ENCODE measurements around the gene NAT8L.
A peak's percentile ranks its signal among the peaks of the same experiment; 100 is the strongest.

NAT8L gene

DNA sequence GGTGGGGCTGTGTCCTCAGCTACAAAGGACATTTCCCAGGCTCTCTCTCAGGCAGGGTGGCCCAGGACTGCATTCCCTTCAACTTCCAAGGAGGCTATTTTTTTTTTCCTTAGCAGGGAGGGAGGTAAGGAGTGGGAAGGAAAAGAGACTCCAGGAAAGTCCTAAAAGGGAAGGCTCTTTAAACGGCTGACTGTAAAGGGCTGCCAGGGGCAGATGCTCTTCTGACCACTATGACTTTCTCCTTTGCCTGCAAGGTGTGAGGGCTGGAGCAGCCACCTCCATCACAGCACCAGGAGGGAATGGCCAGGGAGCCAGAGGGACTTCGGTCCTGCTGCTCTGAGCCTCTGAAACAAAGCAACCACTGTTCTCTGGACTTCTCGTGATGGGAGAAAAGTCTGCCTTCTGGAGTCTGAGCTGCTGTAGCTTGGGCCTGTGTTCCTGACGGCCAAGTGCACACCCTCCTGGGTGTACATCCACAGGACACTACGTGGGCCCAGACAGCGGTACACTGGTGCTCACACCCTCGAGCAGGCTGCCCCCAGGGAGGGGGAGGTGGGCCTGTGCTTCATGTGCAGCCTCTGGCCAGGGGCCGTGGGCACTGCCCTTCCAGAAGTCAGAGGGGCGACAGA is 17.9 kb downstream of the NAT8L start:
- DNase-seq = no peak

DNA sequence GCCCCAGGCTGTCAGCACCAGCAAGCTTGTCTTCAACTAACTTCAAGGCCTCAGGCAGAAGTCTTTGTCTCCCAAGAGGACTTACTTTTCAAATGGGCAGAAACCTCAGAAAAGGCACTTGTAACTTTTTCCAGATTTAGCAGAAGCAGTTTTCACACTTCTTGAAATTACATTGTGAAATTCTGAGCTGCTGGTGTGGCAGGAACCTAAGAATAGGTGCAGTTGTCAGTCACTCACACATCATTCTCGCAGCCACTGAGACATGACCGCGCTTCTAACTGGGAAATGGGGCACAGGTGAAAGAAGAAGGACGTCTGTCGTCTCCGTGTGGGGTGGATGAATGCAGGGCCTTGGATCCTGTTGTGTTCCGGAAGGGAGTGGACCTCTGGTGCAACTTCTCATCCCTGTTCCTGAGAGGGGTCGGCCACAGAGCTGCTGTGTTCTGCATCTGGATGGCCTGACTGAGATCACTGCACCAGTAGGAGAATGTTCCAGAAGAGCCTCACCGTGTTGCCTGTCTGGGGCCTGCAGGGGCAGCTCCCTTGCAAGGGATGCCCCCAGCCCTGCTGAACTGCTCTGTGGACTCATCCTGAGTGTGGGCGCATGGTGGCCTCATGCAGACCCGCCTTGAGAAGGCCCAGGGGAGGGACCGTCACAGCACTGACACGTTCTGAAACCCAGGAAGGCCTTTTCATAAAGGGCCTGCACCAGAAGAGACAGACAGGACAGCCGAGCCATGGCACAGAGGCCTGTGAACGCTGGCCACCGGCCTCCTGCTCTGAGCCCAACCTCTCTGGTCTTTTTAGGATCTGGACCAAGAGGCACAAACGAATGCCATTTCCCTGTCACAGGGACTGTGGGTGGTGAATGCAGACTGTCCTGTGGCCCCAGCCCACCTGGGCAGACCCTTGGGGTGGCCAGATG is 18.7 kb downstream of the NAT8L start:
- no peak for DNase-seq

DNA sequence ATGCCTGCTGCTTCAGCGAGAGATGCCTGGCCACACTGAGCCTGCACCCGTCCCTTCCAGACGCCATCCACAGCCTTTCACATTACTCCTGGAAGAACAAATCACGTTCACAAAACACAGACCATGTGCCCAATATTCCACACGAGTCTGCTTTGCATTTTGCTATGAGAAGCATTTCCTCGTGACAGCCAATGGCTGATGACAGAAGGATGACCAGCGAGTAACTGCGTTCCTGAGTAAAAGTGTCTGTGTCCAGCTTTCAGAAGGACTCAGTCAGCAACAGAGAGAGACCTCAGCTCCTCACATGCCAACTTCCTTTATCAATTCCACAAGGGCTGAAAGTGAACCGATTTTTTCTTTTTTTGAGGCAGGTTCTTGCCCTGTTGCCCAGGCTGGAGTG is 19.5 kb downstream of the NAT8L start:
- no peak for DNase-seq

DNA sequence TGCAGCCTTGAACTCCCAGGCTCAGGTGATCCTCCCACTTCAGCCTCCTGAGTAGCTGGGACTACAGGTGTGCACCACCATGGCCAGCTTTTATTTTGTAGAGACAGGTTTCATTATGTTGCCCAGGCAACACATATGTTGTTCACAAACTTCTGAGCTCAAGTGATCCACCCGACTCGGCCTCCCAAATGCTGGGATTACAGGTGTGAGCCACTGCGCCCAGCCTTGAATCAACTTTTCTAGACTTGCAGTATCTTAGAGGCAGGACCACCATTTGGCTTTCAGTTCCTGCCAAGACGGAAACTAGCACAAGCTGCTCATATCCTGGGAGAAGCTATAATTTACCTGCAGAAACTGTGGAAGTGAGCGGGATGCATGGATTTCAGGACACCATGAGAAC is 19.9 kb downstream of the NAT8L start:
- no peak for DNase-seq

DNA sequence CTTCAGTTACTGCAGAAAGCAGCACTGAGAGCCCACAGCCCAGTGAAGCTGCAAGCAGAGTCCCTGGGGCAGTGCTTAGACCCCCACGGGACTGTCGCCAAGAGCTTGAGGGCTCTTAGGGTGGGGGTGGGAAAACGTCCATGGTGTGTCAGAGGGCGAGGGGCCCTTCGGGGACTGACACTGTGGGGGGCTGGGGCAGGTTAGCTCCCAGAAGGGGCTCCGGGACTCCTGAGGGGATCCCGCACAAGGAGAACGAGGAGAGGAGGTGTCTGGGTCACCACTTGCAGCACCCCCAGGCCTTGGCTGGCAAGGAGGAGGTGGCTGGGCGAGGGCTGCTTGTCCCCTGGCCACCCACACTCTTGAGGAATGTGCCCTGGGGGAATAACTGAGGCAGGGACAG is 20.8 kb downstream of the NAT8L start:
- DNase-seq = no peak

DNA sequence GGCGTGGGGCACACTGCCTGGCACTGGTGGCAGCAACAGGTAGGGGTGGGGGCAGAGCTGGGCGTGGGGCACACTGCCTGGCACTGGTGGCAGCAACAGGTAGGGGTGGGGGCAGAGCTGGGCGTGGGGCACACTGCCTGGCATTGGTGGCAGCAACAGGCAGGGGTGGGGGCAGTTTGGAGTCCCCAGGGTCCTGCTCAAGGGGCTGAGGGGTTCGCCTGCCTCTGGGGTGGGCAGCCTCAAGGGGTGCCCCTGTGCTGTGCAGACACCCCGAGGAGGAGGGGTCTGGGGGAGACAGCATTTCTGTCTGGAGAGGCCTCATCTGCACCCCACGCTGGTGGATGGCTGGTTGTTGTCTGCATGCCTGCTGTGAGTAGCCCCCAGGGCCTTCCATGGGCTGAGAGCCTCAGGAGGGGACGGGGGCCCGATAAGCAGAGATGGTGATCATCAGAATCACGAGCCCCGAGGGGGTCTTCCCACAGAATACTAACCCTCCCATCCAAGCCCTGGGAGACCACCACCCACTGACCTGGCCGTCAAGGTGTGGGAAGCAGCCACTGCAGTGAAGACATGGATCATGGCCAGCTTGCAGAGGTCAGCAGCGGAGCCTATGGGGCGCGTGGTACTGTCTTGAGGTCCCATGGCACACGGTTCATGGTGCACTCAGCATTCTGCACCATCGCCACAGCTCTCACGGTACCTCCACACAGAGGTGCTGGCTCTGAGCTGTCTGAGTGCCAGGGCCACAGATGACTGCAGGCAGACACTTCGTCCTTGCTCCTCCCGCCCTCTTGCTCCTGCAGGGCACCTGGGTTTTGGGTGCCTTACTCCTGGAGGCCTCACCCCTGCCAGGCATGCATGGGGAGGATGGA is 21.5 kb downstream of the NAT8L start:
- DNase-seq = no peak

DNA sequence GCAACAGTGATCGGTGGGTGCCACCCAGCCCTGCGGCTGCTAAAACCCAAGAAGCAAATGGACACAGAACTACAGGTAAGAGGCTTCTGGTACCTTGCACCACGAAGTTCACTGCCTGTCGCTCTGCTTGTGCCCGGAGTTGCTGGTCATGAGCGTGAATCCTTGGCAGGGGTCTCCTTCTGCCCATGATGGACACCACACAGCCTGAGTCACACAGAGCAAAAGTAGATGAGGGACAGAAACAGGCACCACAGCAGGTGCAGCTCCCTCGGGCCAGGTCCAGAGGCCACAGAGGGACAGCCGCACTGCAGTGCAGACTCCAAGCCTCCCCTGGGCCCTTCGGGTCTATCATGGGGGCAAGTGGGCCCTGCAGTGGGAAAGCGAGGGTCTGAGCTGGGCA is 22.4 kb downstream of the NAT8L start:
- no peak for DNase-seq

DNA sequence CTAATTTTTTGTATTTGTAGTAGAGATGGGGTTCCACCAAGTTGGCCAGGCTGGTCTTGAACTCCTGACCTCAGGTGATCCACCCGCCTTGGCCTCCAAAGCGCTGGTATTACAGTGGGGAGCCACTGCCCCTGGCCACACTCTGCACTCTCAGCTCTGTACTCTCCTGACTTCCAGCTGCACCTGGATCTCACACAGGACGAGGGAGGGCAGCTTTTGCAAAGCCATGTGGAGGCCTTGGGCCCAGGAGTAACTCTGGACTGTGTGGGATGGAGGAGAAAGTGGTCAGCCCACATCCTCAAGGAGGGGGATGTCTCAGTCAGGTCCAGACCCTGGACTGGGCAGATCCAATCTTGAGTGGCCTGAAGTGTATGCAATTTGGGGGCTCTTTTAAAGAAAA is 23.0 kb downstream of the NAT8L start:
- DNase-seq = no peak

DNA sequence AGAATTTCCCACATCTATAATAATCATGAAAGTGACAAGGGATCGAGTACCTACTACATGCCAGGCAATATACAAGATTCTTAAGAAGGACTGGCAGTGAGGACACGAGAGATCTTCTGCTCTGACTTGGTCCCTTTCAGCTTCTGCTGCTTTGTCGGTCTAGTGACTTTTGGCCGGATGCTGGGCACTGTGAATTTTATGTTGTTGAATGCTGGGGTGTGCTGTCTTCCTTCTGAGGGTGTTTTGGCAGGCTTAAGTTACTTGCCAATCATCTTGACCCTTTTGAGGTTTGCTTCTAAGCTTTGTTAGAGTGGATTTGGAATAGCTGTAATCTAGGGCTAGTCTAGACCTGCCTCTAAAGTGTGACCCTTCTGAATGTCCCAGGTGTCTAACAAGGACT is 23.5 kb downstream of the NAT8L start:
- no peak for DNase-seq

DNA sequence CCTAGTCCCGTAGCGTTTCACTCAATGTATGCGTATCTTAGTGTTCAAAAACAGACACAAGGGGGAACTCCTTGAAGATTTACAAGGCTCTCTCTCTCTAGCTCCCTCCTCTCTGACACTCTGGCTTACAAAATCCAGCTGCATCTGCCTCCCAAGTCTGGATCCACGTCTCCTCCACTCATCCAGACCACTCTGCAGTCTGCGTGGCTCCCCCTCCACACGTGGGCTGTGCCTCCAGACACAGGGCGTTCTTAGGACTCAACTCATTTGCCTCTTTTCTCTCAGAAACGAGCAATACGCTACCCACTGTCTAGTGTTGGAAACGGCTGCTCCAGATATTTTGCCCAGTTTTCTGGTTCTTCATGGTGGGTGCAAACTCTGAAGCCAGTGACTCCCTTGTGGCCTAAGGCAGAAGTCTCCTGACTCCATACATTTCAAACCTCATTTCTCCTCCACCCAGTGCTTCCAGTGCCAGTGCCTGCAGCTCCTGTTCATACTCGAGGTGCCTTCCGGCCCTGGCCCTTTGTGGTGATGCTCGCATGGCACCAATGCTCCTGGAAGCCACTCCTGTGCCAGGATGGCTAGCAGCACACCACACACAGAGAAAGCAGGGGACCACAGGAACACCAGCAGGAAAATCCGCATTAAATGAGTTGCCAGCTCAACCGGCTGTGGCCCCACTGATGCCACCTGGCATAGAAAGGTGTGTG is 24.1 kb downstream of the NAT8L start:
- no peak for DNase-seq

DNA sequence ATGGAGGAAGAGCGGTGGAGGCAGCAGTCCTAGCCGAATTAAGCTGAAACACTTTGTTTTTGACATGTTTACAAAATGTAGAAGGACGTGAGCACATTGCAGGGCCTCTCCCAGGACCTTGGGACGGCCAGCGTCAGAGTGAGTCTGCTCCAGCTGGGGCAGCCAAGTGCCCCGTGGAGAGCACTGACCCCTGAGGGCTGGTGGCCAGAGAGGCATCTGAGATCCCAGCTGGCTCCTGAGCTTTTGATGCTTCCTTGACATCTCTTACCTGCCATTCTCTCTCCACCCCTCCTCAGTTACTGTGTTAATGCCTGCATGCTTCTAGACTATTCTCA is 24.7 kb downstream of the NAT8L start:
- DNase-seq = no peak

DNA sequence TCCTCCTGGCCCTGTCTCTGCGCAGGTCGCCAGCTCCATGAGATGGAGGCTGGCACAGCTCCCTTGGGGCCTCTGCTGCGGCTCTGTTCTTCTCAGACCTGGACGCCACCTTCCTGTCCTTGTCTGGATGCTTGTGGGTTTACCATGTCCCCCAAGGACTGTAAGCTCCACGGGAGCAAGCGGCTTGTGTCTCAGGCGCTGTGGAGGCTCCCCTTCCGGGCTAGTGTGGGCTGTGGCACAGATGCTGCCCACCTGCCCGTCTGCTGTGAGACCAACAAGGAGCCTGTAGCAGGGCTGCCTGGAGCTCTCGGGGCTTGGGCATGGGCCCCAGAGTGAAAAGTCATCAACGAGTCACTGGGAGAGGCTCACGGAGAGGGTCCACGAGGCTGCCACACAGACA is 25.2 kb downstream of the NAT8L start:
- DNase-seq = no peak

DNA sequence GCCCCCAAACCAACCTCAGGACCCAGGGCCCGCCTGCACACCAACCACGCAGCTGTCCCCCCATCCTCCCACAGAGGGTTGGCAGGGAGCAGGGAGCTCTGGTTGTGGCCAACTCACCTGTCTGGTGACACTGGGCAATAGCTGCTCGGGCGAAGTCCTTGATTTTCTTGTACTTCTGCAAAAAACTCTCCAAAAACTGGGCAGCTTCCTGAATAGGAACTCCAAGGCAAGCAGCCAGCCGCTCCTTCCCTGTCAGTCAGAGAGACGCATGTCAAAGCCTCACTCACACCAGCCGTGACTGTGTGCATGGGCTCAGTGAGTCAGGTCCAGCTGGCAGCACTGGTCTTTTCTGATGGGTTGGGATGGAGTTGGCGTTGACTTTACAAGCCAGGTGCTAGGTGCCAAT is 26.4 kb downstream of the NAT8L start:
- no peak for DNase-seq

DNA sequence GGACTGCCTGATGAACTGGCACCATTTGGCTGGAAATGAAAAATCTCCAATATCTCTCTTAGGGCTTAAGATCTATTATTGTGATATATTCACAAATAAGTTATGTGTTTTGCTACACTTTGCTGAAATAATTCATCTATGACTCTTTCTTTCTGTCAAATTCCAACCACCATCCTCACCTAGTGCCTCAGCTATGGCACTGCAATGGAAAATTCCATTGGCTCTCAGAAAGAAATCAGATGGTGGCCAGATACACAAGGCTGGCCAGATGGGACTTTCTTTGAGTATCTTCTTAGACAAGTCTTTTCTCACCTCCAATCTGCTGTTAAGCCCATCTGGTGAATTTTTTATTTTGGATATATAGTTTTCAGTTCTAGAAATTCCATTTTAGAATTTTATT is 28.0 kb downstream of the NAT8L start:
- DNase-seq = no peak

DNA sequence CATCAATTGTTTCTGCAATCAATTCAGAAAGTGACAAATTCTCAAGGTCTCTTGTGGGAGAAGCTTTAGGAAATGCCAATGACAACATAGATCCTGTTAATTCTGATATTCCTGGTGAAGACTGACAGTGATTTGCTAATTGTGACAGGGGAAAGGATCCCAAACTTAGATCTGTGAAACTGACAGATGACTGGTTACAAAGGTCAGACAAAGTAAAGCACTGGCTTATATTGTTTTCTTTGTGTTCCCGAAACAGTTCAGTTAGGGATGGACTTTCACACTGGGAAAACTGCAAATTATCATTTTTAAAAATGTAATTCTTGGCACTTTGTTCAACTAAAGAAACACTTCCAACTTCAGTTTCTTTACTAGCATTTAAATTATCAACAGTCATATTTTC is 30.1 kb downstream of the NAT8L start:
- no peak for DNase-seq

DNA sequence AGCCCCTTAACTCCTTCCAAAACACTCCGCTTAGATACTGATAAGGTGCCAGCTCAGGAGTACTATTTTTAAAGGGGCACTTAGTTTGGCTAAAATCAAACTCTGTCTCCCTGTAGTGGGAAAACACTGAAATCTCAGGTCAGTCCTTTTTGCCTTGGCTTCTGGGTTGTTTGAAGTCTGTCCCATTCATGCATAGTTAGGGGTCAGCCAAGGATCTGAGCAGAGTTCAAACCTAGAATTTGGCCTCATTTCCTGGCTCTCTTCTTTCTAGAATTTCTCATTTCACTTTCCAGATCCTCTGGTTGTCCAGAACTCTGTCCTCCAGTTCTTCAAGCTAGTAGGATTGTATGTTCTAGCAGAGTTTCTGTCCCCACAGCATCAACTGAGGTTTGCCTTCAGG is 31.5 kb downstream of the NAT8L start:
- DNase-seq = no peak

DNA sequence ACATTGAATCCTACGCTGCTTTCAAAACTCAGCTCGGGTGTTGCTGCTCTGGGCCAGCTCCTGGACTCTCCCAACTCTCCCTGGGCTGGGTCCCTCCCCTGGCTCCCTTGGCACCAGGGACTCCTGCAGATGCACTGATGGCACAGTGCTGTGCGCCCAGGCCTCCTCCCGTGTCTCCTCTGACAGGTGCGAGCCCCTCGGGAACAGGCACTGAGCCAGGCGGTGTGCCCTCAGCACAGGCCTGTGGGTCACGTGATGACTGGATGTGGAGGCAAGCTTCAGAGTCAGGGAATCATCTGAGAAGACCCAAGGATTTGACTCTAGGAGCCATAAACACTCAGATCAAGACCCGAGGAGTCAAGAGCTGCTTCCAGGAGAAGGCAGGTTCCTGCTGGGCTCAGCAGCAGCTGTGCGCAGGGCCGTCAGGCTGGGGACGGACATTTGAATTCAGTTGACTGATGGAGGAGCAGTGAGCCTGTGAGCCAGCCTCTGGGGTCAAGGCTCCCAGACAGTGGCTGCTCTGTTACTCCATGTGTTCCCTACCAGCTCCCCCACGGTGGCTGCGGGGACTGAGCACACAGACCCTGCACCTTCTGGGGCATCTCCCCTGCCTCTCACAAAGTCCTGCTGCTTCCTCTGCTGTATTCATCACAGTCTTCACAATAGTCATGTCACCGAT is 33.0 kb downstream of the NAT8L start:
- peak; percentile 41 for DNase-seq

DNA sequence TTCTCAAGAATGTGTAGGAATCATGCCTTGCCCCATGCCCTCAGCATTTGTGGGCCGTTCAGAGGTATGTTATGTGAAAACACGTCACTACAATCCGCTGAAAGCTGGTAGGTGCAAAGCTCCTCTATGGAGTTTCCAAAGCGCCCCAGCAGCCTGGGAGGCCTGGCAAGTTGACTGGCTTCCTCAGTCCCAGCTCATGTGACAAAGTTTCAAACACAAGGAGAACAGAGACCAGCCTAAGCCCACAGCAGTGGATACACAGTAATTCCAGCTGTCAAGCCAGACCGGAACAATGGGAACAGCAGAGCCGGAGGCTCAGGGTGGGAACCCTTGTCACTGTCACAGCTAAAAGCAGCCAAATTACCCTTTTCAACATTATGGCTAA is 33.5 kb downstream of the NAT8L start:
- peak; percentile 3 for DNase-seq

DNA sequence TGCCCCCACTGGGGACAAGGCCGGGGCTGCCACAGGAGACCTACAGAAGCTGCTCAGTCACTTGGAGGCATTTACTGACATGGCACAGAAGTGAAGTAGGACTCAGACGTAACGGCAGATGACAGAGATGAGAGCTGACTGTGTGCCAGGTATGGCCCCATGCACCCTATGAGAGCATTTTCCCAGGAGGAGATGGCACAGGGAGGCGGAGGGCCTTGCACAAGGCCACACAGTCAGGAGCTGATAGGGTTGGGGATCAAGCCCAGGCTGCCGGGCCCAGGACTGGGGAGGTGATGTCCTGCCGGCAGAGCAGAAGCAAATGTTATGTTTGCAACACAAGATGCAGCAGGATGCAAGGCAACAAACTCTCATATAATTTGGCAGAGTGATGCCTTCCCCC is 34.1 kb downstream of the NAT8L start:
- no peak for DNase-seq

DNA sequence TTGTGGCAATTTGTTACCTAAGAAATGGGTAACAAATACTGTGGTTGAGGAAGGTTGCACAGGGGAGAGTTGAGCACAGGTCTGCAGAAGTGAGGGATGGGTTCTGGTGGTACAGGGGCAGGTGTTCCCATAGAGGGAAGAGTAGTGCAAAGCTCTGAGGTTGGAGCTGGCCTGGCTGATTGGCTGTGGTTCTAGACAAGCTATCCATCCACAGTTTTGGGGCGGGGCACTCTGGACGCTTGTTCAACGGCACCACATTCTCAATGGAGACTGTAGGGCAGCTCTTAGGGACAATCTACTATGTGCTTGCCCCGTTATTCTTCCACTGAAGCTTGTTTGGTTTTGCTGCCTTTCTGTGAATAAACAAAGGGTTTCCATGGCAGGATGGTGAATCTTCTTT is 35.4 kb downstream of the NAT8L start:
- DNase-seq = no peak

DNA sequence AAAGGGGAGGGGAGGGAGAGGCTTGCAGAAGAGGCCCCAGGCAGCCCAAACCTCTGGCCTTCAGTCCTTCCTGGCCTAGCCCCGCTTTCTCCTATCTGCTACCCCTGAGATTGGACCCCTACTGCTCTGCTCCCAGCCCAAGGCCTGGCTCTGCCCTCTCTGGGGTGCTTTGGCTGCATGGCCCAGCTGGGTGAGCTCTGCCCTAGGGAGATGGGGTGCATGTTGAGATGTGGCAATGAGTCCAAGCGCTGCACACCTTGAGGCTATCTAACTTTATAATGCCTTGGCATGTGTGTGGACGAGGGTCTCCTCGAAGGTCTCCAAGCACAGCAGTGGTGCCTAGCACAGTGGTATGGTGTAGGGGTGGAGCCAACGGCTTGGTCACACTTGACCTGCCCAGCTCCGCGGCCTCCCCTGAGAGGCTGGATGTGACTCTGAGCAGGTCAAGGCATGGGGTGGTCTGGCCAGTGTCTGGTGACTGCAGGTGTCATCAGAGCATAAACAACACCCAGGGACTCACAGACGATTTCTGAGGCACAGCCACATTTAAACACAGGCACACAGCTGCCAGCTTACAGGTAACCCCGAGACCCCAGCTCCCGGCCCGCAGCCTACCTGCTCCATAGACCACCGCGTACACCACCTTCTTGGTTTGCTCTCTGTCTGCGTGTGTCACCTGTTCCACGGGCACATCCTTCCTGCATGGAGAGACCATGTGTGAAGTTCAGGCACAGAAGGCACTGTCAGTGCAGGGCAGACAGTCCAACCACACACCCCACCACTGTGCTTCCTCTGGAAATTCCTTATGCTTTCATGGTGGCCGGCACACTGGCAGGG is 36.3 kb downstream of the NAT8L start:
- DNase-seq = no peak

Measured in NCI-H69 (cell line).